ENCODE data around the gene CHRNE.
"Not testable (repeated sequence)": the region's sequence is repeated elsewhere in the genome, so short reads cannot be mapped to it uniquely, and the experiment has no call there.

Gene CHRNE

DNA sequence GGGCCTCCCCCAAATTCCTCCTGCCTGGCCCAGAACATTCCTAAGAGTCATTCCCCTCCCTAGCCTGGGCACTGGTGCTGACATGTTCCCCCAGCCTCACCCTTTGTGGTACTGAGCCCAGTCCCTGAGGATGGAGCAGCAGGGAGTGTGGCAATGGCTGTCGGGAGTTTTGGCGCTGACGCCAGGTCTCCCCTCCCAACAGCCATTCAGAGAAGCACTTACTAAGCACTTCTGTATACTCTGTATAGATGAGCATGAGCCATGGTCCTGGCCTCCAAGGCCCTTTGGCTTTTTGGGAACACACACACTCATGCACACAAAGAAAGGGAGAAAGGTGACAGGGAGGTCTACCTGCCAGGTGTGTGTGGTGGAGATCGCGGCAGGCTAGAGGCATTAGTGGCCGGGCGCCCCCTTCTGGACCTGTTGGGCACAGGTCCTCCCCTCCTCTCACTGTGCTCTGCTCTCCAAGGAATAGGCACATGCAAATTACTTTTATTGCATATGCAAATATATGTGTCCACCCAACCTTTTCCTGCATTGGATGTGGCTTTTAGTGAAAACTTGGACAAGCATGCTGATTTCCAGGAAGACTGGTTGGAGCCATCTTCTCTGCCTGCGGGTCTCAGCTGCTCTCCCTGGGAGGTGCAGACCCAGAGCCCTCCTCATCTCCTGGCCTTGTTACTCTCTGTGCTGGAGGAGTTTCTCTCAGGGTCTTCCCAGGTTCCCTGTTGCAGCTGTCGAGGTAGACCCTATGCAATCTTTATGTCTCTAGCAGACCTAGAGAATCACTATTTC is 20.9 kb downstream of the CHRNE start:
- peak; percentile 71 to 74 for DNase-seq

DNA sequence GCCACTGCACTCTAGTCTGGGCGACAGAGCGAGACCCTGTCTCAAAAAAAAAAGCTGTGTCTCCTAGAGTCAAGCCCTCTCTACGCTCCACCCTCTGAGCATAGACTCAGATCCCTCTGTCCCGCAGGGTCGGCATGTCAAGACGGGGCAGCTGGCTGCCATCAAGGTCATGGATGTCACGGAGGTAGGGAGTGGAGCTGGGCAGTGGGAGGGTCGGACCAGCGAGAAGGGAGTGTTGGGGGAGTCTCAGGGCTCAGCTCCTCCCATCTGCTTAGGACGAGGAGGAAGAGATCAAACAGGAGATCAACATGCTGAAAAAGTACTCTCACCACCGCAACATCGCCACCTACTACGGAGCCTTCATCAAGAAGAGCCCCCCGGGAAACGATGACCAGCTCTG is 22.0 kb downstream of the CHRNE start:
- DNase-seq, result no peak

DNA sequence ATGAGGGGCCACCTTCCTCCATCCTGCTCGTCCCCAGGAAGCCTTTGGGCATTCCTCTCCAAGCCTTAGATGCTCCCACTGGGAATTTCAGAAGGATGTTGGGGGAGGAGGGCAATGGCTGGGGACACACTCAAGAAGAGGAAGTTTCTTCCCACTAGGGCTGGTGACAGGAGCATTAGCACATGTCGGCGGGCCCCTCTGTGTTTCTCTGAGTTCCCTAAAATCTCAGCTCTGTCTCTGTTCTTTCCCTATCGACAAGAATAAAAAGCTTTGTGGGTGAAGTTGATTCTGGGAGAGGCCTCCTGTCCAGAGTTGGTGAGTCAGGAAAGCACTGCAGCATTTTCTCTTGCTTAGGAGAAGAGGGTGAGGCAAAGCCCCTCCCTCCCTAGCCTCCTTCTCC is 23.3 kb downstream of the CHRNE start:
- DNase-seq, result no peak

DNA sequence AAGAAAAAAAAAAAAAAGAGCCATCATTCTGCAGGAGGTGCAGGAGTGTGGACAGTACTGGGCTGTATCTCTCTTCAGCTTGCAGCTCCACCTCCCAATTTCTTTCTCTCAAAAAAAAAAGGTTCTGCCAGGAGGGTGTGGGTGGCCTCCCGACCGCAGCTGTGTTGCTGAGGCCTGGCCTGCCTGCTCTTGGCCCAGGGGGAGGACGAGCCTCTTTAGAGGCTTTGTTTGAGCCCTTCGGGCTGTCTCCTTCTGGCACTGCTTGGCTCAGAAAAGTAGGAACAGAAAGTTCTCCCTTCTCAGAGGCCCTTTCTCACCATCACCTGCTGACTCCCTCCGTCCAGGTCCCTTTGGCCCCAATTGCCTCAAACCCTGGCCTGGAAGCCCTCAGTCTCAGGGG is 25.8 kb downstream of the CHRNE start:
- no peak for DNase-seq

DNA sequence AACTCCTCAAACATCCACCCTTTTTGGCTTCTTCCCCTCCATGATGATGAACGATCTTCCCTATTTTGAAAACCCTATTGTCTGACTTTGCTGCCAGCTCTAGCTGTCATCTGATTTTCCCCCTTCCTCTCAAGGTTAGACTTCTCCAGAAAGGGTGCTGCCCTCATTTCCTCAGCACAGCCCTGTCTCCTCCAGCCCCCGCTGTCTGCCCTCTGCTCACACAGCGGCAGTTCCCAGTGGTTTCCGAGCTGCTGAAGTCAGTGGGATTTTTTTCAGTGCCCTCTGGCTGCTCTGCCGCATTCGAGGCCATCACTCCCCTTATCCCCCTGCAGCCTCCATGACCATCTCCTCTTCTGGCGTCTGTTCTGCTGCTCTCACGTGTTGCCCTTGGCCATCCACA is 30.1 kb downstream of the CHRNE start:
- DNase-seq, result no peak

DNA sequence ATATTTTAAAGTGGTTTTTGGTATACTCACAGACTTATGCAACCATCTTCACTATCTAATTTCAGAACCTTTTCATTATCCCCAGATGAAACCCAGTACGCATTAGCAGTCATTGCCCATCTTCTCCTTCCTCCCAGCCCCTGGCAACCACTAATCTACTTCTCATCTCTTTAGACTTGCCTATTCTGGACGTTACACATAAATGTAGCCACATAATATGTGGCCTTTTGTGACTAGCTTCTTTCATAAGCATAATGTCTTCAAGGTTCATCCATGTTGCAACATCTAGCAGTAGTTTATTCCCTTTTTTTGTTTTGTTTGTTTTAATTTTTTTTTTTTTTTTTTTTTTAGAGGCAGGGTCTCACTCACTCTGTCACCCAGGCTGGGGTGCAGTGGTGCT is 32.0 kb downstream of the CHRNE start:
- no peak for DNase-seq

DNA sequence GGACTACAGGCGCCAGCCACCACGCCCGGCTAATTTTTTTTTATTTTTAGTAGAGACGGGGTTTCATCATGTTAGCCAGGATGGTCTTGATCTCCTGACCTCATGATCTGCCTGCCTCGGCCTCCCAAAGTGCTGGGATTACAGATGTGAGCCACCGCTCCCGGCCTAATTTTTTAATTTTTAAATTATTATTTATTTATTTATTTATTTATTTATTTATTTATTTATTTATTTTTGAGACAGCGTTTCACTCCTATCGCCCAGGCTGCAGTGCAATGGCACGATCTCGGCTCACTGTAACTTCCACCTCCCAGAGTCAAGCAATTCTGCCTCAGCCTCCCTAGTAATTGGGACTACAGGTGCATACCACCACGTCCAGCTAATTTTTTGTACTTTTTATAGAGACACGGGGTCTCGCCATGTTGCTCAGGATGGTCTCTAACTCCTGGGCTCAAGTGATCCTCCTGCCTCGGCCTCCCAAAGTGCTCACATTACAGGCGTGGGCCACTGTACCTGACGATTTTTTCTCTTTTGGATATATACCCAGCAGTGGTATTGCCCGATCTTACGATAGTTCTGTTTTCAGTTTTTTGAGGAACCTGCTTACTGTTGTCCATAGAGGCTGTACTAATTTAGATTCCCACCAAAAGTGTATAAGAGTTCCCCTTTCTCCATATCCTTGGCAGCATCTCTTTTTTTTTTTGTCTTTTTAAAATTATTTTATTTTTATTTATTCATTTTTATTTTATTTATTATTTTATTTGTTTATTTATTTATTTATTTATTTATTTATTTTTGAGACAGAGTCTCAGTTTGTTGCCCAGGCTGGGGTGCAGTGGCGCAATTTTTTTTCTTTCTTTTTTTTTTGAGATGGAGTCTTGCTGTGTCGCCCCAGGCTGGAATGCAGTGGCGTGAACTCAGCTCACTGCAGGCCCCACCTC is 33.6 kb downstream of the CHRNE start:
- DNase-seq, result not testable (repeated sequence)

DNA sequence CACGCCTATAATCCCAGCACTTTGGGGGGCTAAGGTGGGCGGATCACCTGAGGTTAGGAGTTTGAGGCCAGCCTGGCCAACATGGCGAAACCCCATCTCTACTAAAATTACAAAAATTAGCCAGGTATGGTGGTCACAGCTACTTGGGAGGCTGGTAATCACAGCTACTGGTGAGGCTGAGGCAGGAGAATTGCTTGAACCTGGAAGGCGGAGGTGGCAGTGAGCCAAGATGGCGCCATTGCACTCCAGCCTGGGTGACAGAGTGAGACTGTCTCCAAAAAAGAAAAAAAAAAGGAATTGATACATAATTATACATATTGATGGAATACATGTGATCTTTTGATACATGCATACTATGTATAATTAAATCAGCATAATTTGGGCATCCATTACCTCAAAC is 35.4 kb downstream of the CHRNE start:
- not testable (repeated sequence) for DNase-seq

DNA sequence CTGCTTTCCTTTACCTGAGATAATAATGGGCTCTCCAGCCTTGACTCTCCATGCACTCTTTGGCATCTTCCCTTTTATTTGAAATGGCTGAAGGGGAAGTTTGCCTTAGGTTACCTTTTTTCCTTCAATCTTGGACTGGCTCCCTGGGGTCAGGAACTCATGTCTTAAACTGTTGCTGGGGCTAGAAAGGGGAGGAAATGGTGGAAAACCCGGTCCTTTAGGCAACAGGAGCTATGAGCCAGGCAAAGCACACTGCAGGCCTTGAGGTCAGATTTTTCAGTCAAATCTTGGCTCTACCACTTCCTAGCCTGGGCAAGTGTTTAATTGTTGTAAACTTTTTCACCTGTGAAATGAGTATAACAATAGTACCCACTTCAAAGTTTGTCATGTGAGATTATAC is 39.6 kb downstream of the CHRNE start:
- DNase-seq, result no peak

DNA sequence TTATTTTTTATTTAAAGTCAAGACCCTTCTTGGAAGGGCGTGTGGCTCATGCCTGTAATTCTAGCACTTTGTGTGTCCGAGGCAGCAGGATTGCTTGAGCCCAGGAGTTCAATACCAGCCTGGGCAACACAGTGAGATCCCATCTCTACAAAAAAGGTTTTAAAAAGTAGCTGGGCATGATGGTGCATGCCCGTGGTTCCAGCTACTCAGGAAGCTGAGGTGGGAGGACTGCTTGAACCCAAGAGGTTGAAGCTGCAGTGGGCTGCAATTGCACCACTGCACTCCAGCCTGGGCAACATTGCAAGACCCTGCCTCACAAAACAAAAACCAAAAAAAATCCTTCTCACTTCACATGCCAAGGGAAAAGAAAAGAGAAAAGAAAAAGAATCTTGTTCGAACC is 40.2 kb downstream of the CHRNE start:
- no peak for DNase-seq

DNA sequence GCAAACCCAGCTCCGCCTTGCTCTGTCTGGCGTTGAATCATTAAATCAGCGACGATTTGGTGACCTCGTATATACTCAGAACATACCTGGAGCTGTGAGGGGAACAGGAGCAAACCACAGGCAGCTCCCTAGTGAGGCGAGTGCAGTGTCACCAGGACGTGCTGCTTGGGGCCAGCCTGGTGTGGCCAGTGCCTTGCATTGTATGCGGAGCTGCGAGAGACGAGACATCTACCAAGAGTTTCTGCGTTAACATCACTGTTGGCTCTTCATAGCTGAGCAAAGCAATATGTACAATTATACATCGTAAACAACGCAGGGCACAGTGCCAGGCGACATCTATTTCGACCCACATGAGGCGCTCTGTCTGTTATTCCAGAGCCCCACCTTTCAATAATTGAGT is 41.8 kb downstream of the CHRNE start:
- no peak for DNase-seq

DNA sequence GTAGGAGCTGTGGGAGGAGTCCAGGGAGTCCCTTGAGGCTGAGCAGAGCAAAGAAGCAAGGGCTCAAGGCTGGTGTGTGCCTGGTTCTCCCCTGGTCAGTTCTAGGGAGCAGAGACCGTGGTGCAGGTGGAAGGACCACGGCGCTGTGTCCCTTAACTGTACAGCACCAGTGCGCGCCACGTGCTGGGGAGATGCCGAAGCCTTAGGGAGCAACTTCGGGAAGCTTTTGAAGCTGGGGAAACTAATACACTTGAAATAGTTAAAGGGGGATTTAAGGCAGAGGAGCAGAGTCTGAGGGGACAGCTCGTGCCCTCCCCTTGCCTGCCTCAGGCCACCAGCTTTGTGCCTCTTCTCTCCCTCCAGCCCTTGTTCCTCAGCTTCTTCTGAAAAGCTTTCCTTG is 42.2 kb downstream of the CHRNE start:
- no peak for DNase-seq

DNA sequence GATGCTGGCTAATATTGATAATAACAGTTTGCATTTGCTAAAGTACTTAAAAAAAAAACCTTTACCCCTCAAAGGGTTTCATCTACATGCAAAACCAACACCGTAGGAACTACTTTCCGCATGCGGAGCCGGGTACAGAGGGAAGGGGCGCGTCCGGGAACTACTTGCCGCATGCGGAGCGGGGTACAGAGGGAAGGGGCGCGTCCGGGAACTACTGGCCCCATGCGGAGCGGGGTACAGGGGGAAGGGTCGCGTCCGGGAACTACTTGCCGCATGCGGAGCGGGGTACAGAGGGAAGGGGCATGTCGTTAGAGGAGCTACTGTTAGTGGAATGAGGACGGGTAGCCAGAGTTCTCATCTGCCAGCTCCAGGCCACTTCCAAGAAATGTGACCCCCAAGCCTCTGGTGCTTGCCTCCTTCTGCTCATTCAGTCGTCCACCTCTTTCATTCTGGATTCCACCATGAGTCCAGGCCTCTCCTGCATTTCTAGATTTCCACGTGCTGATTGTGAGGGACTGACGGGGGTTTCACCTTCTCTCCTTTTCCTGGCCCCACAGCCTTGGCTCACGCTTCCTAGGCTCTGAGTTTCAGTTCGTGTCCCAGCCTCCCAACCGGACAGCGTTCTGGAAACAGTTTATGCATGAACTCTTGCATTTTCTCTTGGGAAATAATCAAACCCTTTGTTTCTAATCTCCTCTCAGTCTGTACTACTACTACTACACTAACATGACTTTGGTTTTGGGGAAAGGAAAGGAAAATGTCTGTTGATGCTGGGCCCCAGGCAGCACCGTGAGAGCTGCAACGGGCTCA is 42.9 kb downstream of the CHRNE start:
- no peak for DNase-seq

DNA sequence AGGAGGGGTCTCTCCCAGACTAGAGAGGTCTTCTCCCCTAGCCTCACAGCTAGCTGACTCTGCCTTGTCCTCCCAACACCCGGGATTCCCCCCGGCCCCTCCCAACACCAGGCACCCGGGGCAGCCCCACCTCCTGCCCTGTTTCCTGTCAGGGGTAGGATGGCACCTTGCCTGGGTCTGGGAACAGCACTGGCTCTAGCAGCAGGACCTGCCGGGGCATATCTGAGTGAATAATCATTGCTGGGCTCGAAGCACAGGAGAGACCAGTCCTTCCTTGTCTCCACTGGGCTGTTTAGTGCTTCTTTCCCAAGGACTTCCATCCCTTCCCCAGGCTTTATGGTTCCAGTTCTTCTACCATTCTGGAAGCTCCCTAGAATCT is 44.0 kb downstream of the CHRNE start:
- DNase-seq, result no peak

DNA sequence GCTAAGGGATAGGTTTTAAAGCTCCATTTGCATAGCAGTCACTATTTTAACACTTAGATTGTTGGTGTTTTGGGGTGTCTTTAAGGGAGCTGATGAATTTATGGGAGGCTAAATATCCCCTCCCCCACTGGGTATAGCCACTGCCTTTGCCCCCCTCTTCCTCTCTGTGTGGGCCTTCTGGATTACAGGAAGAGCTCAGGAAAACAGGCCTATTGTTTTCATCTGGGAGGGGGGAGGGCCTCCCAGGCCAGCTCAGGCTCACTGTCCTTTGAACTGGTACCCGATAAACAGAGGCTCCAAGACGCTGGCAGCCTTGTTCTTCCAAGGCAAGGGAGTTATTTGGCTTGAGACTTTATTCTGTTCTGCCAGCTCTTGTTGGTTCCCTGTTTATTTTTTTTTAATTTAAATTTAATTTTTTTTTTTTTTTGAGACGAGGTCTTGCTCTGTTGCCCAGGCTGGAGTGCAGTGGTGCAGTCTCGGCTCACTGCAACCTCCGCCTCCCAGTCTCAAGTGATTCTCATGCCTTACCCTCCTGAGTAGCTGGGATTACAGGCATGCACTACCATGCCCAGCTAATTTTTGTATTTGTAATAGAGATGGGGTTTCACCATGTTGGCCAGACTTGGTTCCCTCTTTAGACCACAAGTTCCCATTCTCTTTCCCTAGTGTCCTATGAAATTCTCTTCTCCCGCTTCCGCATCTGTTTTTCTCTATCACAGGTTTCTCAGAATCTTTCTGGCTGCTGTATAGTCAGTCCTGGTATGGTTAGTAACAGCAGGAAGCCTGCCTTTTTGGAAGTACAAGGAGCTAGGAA is 44.6 kb downstream of the CHRNE start:
- no peak for DNase-seq

DNA sequence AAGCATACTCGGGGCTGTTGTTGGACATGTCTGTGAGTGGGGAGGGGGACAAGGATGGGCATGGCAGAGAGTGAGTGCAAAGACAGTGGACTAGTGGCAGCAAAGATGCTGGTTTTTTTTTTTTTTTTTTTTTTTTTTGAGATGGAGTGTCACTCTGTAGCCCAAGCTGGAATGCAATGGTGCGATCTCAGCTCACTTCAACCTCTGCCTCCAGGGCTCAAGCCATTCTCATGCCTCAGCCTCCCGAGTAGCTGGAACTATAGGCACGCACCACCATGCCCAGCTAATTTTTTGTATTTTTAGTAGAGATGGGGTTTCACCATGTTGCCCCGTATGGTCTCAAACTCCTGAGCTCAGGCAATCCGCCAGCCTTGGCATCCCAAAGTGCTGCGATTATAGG is 45.6 kb downstream of the CHRNE start:
- DNase-seq, result not testable (repeated sequence)

DNA sequence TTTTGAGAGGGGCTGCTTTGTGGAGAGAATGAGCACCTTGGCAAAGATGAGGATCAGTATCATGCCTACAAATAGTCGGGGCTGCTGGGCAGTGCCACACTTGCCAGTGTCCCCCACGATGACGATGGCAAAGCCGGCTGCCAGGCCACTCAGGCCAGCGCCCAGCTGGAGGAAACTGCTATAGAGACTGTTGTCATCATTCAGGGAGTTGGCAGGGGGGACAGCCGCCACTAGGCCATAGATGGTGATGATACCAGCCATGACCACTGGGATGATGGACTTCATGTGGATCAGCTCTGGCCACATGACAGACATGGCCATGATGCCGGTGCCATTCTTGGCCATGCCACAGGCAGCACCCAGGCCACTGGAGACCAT is 46.0 kb downstream of the CHRNE start:
- no peak for DNase-seq

DNA sequence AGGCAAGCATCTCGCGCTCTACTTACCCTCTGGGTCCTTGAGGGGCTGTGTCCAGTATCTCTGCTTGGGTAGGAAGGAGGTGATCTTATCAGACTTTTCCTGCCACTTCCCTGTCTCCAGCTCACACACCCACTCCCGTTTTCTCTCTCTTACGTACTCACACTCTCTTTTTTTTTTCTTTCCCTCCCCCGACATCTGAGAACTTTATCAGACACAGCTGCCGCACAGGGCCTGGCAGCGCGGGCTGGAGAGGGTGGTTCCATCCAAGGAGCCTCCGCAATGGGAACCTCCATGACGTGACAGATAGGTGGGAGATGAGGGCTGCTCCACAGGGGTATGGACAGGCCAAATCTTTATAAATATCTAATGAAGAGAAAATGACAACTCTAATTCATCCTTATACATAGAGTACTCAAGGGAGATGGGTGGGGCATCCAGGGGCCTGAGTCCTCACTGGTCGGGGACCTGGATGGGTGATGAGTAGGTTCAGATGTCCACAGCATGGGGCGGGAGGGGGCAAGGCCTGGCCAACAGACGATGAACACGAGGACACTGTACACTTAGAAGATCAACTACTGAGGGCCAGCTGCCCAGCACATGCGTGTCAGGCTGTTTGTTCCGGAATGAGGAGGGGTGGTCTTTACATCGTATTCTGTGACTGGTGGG is 46.5 kb downstream of the CHRNE start:
- no peak for DNase-seq

DNA sequence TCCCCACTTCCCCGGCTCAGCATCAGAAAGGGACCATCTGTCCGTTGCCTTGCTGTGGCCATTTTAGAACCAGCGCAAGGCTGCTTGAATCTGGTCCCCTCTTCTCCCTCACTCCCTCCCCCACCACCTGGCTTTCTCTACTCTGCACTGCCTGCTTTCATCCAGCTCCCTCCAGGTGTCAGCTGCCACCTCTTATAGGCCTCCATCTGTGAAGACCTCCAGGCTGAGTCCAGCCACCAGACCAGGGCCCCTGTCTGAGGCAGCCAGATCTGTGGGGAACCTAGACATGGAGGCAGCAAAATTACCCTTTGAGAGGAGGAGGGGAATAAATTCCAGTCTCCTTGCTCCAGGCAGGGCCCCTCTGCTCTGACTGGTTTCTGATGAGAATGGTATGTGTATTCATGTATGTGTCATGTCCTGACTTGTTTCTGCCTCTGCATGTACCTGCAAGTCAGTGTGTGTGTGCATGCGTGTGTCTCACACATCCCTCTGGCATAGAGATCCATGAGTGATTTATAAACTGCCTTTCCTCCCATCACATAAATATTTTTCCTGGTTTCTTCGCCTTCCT is 48.7 kb downstream of the CHRNE start:
- DNase-seq, result no peak

DNA sequence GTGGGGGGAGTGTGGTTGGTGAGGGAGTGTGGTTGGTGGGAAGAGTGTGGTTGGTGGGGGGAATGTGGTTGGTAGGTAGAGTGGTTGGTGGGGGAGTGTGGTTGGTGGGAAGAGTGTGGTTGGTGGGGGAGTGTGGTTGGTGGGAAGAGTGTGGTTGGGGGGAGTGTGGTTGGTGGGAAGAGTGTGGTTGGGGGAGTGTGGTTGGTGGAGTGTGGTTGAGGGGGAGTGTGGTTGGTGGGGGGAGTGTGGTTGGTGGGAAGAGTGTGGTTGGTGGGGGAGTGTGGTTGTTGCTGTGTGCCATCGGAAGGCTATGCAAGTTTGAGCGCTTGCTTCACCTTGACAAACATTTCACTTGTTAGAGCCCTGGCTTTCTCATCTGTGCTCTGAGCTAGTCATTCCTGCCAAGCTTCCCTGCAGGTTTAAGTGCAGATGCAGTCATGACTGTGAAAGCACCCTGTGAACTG is 49.7 kb downstream of the CHRNE start:
- no peak for DNase-seq

DNA sequence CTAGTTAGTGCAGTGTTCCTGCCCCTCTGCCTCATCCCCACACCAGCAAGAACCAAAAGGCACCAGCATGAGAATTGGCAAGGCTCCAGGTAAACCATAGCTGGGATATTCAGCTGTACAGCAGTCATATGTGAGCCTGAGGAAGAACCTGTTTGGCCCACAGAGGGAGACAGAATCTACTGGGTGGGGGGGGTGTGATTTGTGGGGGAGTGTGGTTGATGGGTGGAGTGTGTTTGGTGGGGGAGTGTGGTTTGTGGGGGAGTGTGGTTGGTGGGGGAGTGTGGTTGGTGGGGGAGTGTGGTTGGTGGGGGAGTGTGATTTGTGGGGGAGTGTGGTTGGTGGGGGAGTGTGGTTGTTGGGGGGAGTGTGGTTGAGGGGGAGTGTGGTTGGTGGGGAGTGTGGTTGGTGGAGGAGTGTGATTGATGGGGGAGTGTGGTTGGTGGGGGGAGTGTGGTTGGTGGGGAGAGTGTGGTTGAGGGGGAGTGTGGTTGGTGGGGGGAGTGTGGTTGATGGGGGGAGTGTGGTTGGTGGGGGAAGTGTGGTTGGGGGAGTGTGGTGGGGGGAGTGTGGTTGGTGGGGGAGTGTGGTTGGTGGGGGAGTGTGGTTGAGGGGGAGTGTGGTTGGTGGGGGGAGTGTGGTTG is 50.2 kb downstream of the CHRNE start:
- no peak for DNase-seq

Measured in activated CD4-positive, alpha-beta T cell treated with anti-CD3 and anti-CD28 coated beads for 4 hours (primary cell).